ENCODE measurements around the gene OR2T33.

DNA sequence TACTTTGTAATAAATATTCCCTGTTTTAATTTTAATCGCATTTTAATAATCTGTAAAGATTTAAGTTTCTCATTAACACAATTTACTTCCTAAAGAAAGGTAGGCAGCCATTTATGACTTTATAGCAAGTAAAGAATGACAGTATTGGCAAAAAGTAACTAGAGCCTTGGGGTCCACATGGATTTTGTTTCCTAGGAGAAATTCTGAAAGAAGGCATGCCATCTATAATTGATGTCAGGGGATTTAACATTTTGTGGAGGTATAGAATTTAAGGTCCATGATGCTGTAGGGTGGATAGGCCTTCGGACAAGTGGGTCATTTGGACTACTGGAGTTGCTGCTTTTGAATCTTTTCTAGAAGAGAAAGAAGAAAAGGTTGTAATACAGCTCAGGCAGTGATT is 46.7 kb downstream of the OR2T33 start, which contains the start of gene OR2M4:
- TF ChIP-seq POLR2A (IDR thresholded peaks at IDR 0.05), result no peak
- TF ChIP-seq, protein P1, sequence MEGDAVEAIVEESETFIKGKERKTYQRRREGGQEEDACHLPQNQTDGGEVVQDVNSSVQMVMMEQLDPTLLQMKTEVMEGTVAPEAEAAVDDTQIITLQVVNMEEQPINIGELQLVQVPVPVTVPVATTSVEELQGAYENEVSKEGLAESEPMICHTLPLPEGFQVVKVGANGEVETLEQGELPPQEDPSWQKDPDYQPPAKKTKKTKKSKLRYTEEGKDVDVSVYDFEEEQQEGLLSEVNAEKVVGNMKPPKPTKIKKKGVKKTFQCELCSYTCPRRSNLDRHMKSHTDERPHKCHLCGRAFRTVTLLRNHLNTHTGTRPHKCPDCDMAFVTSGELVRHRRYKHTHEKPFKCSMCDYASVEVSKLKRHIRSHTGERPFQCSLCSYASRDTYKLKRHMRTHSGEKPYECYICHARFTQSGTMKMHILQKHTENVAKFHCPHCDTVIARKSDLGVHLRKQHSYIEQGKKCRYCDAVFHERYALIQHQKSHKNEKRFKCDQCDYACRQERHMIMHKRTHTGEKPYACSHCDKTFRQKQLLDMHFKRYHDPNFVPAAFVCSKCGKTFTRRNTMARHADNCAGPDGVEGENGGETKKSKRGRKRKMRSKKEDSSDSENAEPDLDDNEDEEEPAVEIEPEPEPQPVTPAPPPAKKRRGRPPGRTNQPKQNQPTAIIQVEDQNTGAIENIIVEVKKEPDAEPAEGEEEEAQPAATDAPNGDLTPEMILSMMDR (IDR thresholded peaks at IDR 0.05), result no peak
